Measurements from ENCODE around the gene PTEN. TPM values are rescaled to one million over a fixed set of nuclear protein-coding genes. Genes with fewer than 3 reads are reported as not detected.

PTEN gene
- total RNA-seq, 2 experiments from 2014 or later: 79.8 to 86.0 TPM

GRCh38 chr10:87842220-87842641, 21.2 kb upstream of the PTEN start:
- CTCF ChIA-PET: no interaction called here
- intact Hi-C loops (cut with DNase I, micrococcal nuclease): no loop called here
- ATAC-seq (ENCODE audit: poor library complexity) (no peak), DNase-seq (no peak)
- H3K4me3 ChIP-seq (ENCODE audit: low read length): no peak overlapping the region
- no peaks in the 10 kb centered on the region for H3K27me3 ChIP-seq (ENCODE audit: control insufficient read depth in 1 of 2, insufficient read depth in 2 of 2, low read length in 2 of 2)
- no peak for TF ChIP-seq CTCF (IDR thresholded peaks at IDR 0.05)
- no peak overlapping the region for H3K27ac Mint-ChIP-seq
- no peaks in the 10 kb centered on the region for H3K9me3 ChIP-seq (ENCODE audit: control insufficient read depth in 1 of 2, insufficient read depth in 1 of 2, low read length in 2 of 2)
- H3K27ac ChIP-seq (ENCODE audit: low read depth in 1 of 2, low read length in 2 of 2): no peak overlapping the region
- H3K36me3 ChIP-seq (ENCODE audit: insufficient read depth, low read length): no peaks in the 10 kb centered on the region
- POLR2A ChIA-PET: no interaction called here
- no peaks in the 10 kb centered on the region for H3K9me3 Mint-ChIP-seq
- H3K4me3 Mint-ChIP-seq: no peak overlapping the region
- no peaks in the 10 kb centered on the region for H3K27me3 Mint-ChIP-seq
- H3K36me3 Mint-ChIP-seq (ENCODE audit: low read depth): no peaks in the 10 kb centered on the region
- H3K4me1 Mint-ChIP-seq (ENCODE audit: low read depth): no peaks in the 10 kb centered on the region
- no peaks in the 10 kb centered on the region for H3K4me1 ChIP-seq (ENCODE audit: insufficient read depth, low read length)

DNA sequence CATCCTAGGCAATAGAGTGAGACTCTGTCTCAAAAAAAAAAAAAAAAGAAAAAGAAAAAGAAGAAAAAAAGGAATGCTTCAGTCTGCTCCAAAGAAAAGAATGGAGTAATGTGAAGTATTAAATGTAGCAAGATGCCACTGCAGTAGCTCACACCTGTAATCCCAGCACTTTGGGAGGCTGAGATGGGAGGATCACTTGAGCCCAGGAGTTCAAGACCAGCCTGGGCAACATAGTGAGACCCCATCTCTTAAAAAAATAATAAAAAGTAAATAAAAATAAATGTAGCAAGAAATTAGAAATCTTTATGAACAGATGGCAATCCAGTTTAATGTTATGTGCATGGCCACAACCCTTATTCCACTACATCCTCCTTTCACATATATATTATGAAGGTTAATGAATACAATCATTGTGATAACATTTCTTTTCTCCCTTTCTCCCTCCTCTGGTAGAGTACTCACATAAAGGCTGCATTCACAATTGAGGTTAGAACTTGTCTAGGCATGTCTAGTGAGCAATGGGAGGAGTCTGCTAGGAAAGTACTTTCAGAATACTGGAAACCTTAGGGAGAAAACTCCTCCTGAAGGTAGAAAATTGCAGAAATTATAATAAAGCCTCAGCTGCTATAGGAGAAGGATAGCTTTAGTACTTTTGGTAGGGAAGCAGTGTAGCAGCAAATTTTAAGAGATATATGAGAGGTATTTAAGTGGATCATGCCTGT, 20.5 kb upstream of the PTEN start:
- no peak overlapping the region for H3K4me3 ChIP-seq (ENCODE audit: low read length)
- H3K36me3 ChIP-seq (ENCODE audit: insufficient read depth, low read length): no peaks in the 10 kb centered on the region
- no peak for ATAC-seq (ENCODE audit: poor library complexity)
- POLR2A ChIA-PET: no interaction called here
- no peak for TF ChIP-seq CTCF (IDR thresholded peaks at IDR 0.05)
- no peak overlapping the region for H3K27ac Mint-ChIP-seq
- no peaks in the 10 kb centered on the region for H3K27me3 Mint-ChIP-seq
- H3K9me3 Mint-ChIP-seq: no peaks in the 10 kb centered on the region
- no peaks in the 10 kb centered on the region for H3K4me1 Mint-ChIP-seq (ENCODE audit: low read depth)
- H3K27me3 ChIP-seq (ENCODE audit: control insufficient read depth in 1 of 2, insufficient read depth in 2 of 2, low read length in 2 of 2): no peaks in the 10 kb centered on the region
- no peaks in the 10 kb centered on the region for H3K36me3 Mint-ChIP-seq (ENCODE audit: low read depth)
- intact Hi-C loops (cut with DNase I, micrococcal nuclease): no loop called here
- H3K27ac ChIP-seq (ENCODE audit: low read depth in 1 of 2, low read length in 2 of 2): no peak overlapping the region
- no peak overlapping the region for H3K4me3 Mint-ChIP-seq
- DNase-seq: no peak
- no peaks in the 10 kb centered on the region for H3K4me1 ChIP-seq (ENCODE audit: insufficient read depth, low read length)
- CTCF ChIA-PET: no interaction called here
- no peaks in the 10 kb centered on the region for H3K9me3 ChIP-seq (ENCODE audit: control insufficient read depth in 1 of 2, insufficient read depth in 1 of 2, low read length in 2 of 2)

DNA sequence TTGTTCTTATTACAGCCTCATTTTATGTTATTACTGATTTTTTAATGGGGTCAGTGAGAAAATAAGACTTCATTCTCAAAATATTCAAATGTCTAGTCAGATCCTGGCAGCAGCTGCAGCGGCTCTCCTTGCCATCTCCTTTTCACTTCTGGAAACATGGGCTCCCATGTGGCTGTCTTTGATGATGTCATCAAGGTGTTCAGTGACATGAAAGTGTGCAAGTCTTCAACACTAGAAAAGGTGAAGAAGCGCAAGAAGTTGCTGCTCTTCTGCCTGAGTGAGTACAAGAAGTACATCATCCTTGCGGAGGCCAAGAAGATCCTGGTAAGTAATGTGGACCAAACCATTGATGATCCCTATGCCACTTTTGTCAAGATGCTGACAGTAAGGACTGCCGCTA, 19.7 kb upstream of the PTEN start:
- H3K4me1 Mint-ChIP-seq (ENCODE audit: low read depth): no peaks in the 10 kb centered on the region
- no peak for ATAC-seq (ENCODE audit: poor library complexity)
- H3K27ac ChIP-seq (ENCODE audit: low read depth in 1 of 2, low read length in 2 of 2): no peak overlapping the region
- no peak for DNase-seq
- H3K4me3 Mint-ChIP-seq: no peak overlapping the region
- intact Hi-C loops (cut with DNase I, micrococcal nuclease): no loop called here
- H3K9me3 Mint-ChIP-seq: no peaks in the 10 kb centered on the region
- no peaks in the 10 kb centered on the region for H3K4me1 ChIP-seq (ENCODE audit: insufficient read depth, low read length)
- ChIA-PET POLR2A (no interaction called here), CTCF (no interaction called here)
- H3K27me3 ChIP-seq (ENCODE audit: control insufficient read depth in 1 of 2, insufficient read depth in 2 of 2, low read length in 2 of 2): no peaks in the 10 kb centered on the region
- no peaks in the 10 kb centered on the region for H3K36me3 ChIP-seq (ENCODE audit: insufficient read depth, low read length)
- TF ChIP-seq CTCF (IDR thresholded peaks at IDR 0.05): no peak
- H3K4me3 ChIP-seq (ENCODE audit: low read length): no peak overlapping the region
- H3K9me3 ChIP-seq (ENCODE audit: control insufficient read depth in 1 of 2, insufficient read depth in 1 of 2, low read length in 2 of 2): no peaks in the 10 kb centered on the region
- no peaks in the 10 kb centered on the region for H3K27me3 Mint-ChIP-seq
- no peaks in the 10 kb centered on the region for H3K36me3 Mint-ChIP-seq (ENCODE audit: low read depth)
- H3K27ac Mint-ChIP-seq: no peak overlapping the region

Data from CD4-positive, alpha-beta T cell (primary cell).